ENCODE measurements around the gene TIMM17A. TPM values are rescaled to one million over a fixed set of nuclear protein-coding genes. Genes with fewer than 3 reads are reported as not detected.

Gene TIMM17A
- total RNA-seq, 3 donors from 2014 or later (not counting 1 experiment from before 2014, with no cell fraction given), result 48.7 to 53.9 (median 51.8) TPM

GRCh38 chr1:201916649-201917249, 38.6 kb upstream of the TIMM17A start:
- H3K27me3 Mint-ChIP-seq (ENCODE audit: low read depth in 2 of 2), result peaks cover 0 to 16% of the 10 kb centered on the region in 2 donors
- no peaks in the 10 kb centered on the region for H3K36me3 ChIP-seq (ENCODE audit: control insufficient read depth, insufficient read depth, low read length)
- DNase-seq, result no peak
- intact Hi-C loops (cut with micrococcal nuclease), result no loop called here
- TF ChIP-seq, protein P1, sequence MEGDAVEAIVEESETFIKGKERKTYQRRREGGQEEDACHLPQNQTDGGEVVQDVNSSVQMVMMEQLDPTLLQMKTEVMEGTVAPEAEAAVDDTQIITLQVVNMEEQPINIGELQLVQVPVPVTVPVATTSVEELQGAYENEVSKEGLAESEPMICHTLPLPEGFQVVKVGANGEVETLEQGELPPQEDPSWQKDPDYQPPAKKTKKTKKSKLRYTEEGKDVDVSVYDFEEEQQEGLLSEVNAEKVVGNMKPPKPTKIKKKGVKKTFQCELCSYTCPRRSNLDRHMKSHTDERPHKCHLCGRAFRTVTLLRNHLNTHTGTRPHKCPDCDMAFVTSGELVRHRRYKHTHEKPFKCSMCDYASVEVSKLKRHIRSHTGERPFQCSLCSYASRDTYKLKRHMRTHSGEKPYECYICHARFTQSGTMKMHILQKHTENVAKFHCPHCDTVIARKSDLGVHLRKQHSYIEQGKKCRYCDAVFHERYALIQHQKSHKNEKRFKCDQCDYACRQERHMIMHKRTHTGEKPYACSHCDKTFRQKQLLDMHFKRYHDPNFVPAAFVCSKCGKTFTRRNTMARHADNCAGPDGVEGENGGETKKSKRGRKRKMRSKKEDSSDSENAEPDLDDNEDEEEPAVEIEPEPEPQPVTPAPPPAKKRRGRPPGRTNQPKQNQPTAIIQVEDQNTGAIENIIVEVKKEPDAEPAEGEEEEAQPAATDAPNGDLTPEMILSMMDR (IDR thresholded peaks at IDR 0.05), result no peak
- no peaks in the 10 kb centered on the region for H3K9me3 Mint-ChIP-seq
- no peaks in the 10 kb centered on the region for H3K9me3 ChIP-seq (ENCODE audit: control insufficient read depth, insufficient read depth, low read length)
- H3K27ac ChIP-seq (ENCODE audit: low read length), result no peak overlapping the region
- 50% methylated on average over 11 of the region's 11 CpGs for WGBS (ENCODE audit: insufficient coverage)
- no peaks in the 10 kb centered on the region for H3K4me1 Mint-ChIP-seq
- no peaks in the 10 kb centered on the region for H3K4me1 ChIP-seq (ENCODE audit: control insufficient read depth, insufficient read depth, low read length)
- ATAC-seq, result peak in 2 of 3 donors; percentile 38 to 50
- no peak overlapping the region for H3K4me3 ChIP-seq (ENCODE audit: low read length)
- H3K27ac Mint-ChIP-seq, result no peak overlapping the region
- no peak overlapping the region for H3K4me3 Mint-ChIP-seq
- no peaks in the 10 kb centered on the region for H3K36me3 Mint-ChIP-seq
- no peaks in the 10 kb centered on the region for H3K27me3 ChIP-seq (ENCODE audit: control insufficient read depth, insufficient read depth, low read length)

DNA sequence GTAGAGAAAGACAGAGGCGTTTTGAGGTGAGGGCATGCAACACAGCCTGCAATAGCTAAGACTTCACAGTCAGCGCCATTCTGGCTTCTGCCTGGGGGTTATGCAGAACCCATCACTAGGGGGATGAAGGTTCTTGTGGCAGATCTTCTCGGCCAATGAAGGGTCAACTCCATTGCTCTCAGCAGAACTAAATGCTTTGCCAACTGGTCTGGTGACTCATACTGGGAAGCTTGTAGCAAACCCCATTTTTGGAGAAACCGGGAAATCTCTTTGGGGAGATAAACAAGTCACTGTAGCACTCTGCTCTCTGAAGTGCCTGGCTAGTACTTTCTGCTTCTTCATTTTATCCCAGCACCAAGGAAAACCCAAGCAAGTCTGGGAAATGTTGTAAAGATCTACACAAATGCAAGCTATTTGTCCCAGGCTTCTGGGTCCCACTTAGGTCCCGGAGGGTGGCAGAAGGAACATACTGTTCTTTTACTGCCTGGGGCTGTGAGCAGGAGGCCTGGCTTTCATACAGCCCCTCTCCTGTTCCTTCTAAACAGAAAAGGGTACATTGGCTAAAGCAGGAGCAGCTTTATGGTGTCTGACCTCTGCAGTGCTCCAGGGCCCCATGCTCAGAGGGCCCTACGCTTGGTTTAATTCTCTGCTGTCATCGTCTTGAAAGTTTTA, 37.8 kb upstream of the TIMM17A start:
- H3K27me3 Mint-ChIP-seq (ENCODE audit: low read depth in 2 of 2), result peaks cover 6 to 19% of the 10 kb centered on the region in 2 donors
- no peaks in the 10 kb centered on the region for H3K36me3 ChIP-seq (ENCODE audit: control insufficient read depth, insufficient read depth, low read length)
- WGBS (ENCODE audit: insufficient coverage), result 88% methylated on average over 7 of the region's 7 CpGs
- no peaks in the 10 kb centered on the region for H3K36me3 Mint-ChIP-seq
- no peaks in the 10 kb centered on the region for H3K9me3 ChIP-seq (ENCODE audit: control insufficient read depth, insufficient read depth, low read length)
- DNase-seq, result no peak
- H3K9me3 Mint-ChIP-seq, result no peaks in the 10 kb centered on the region
- intact Hi-C loops (cut with micrococcal nuclease), result no loop called here
- no peaks in the 10 kb centered on the region for H3K27me3 ChIP-seq (ENCODE audit: control insufficient read depth, insufficient read depth, low read length)
- H3K4me1 Mint-ChIP-seq, result no peaks in the 10 kb centered on the region
- no peak for ATAC-seq
- TF ChIP-seq, protein P1 (IDR thresholded peaks at IDR 0.05), result no peak
- no peaks in the 10 kb centered on the region for H3K4me1 ChIP-seq (ENCODE audit: control insufficient read depth, insufficient read depth, low read length)
- H3K4me3 ChIP-seq (ENCODE audit: low read length), result no peak overlapping the region
- H3K27ac Mint-ChIP-seq, result no peak overlapping the region
- H3K27ac ChIP-seq (ENCODE audit: low read length), result no peak overlapping the region
- no peak overlapping the region for H3K4me3 Mint-ChIP-seq

- Mint-ChIP-seq H3K36me3 (no peaks in the 10 kb centered on the region), H3K4me3 (no peak overlapping the region), H3K4me1 (no peaks in the 10 kb centered on the region), H3K27ac (no peak overlapping the region), H3K9me3 (no peaks in the 10 kb centered on the region), H3K27me3 (ENCODE audit: low read depth in 2 of 2) (peaks cover 8 to 19% of the 10 kb centered on the region in 2 donors)
- Histone ChIP-seq H3K27me3 (ENCODE audit: control insufficient read depth, insufficient read depth, low read length) (no peaks in the 10 kb centered on the region), H3K27ac (ENCODE audit: low read length) (no peak overlapping the region), H3K4me1 (ENCODE audit: control insufficient read depth, insufficient read depth, low read length) (no peaks in the 10 kb centered on the region), H3K4me3 (ENCODE audit: low read length) (no peak overlapping the region), H3K36me3 (ENCODE audit: control insufficient read depth, insufficient read depth, low read length) (no peaks in the 10 kb centered on the region), H3K9me3 (ENCODE audit: control insufficient read depth, insufficient read depth, low read length) (no peaks in the 10 kb centered on the region)
- intact Hi-C loops (cut with micrococcal nuclease), result no loop called here
- 80% methylated on average over 5 of the region's 5 CpGs for WGBS (ENCODE audit: insufficient coverage)
- ATAC-seq, result no peak
- TF ChIP-seq, protein P1 (IDR thresholded peaks at IDR 0.05), result no peak
- no peak for DNase-seq
Observed at GRCh38 chr1:201918343-201918742, 37.0 kb upstream of the TIMM17A start.

Measured in natural killer cell (primary cell).